Left colon (tissue), 2 donors: ENCODE measurements around the gene KCNK3. TPM values are rescaled to one million over a fixed set of nuclear protein-coding genes. Genes with fewer than 3 reads are reported as not detected.
A peak's percentile ranks its signal among the peaks of the same experiment; 100 is the strongest.

Experiments
- ATAC-seq: fragments of 200-7000 bp; cut with Tn5 transposase; one replicate; pipeline ENCODE4 v1.9.1; 2020; ENCODE audit warnings: mild to moderate bottlenecking, moderate library complexity
- DNase-seq, 2 donors: peaks; one replicate each; pipeline ENCODE4 v3.0.0-alpha.2; 2020
- intact Hi-C, 2 donors: fragments of 100-400 bp; cut with DNase I in 1 of 2; cut with micrococcal nuclease in 1 of 2; formaldehyde crosslinking; loops; one replicate each; pipeline versions ENCODE4 v1.11.2 to v1.14.0; 2022; cut with DNase I, micrococcal nuclease
- total RNA-seq, 2 donors: library from RNA; stranded (reverse); fragmentation: NEBNext Ultra II Directional; extraction: Animal tissue kit (Norgen Biotek cat#: 25700); gene quantifications; one replicate each; pipeline ENCODE4 v1.2.1, GENCODE V29; 2021
- donor health status: DM: no; HTN: no; CAD: no.
- donor health status: DM: yes; HTN: yes; CAD: no.

The KCNK3 gene
- total RNA-seq, 2 donors from 2014 or later = 0.79 to 1.5 TPM

DNA sequence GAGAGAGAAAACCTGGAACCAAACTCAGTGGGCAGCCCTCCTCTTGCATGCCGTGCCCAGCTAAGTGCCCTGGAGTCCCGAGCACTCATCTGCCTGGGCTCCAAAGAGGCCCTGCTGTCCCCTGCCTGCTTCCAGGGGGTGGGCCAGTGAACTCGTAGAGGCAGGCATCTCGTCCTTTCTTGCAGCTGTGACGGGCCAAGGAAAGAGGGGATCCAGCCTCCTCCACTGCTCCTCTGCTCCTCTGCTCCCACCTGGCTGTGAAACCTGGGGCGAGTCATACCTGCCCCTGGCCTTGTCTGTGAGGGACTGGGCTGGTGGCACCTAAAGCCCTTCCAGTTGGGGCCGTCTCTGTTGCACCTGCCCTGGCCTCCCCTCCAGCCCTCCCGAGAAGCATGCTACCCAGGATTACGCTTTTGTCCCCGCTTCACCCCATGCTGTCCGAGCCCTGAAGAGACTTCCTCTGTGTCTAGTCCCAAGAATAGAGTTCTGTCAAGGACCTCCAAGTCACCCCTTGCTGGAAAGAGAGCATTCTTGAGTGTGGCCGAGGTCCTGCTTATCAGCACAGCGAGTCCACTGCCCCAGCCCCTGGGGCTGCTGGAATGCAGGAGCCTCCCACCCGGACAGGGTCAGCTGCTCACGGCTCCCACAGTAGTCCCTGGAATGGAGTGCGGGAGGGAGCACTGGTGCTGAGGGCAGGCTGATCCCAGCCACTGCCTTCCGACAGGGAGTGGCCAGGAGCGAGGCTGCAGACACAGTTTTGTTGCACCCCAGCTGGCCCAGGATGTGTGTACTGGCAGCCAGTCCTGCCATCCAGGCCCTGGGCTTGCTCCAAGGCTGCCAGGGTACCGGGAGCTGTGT, 14.3 kb downstream of the KCNK3 start:
- no peak for DNase-seq
- intact Hi-C loops = no loop called here
- ATAC-seq = no peak

- DNase-seq = no peak
- ATAC-seq = no peak
- intact Hi-C loops = no loop called here
Observed at GRCh38 chr2:26707747-26708146, 15.2 kb downstream of the KCNK3 start.

DNA sequence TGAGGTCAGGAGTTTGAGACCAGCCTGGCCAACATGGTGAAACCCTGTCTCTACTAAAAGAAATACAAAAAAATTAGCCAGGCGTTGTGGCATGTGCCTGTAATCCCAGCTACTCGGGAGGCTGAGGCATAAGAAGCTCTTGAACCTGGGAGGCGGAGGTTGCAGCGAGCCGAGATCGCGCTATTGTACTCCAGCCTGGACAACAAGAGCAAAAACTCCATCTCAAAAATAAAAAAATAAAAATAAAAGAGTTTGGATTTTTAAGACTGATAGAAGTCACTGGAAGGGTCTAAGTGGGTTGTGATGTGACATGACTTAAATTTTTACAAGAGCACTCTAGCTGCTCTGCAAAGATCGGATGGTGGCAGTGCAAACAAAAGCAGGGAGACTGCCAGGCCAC, 15.9 kb downstream of the KCNK3 start:
- no peak for DNase-seq
- intact Hi-C loops = no loop called here
- ATAC-seq = no peak

GRCh38 chr2:26709323-26710110, 17.0 kb downstream of the KCNK3 start:
- intact Hi-C loops = no loop called here
- DNase-seq = no peak
- ATAC-seq = no peak

GRCh38 chr2:26710145-26710544, 17.6 kb downstream of the KCNK3 start:
- no peak for ATAC-seq
- DNase-seq = no peak
- intact Hi-C loops = no loop called here

GRCh38 chr2:26710743-26711456, 18.4 kb downstream of the KCNK3 start:
- ATAC-seq (no peak), DNase-seq (no peak)
- intact Hi-C loops = no loop called here

DNA sequence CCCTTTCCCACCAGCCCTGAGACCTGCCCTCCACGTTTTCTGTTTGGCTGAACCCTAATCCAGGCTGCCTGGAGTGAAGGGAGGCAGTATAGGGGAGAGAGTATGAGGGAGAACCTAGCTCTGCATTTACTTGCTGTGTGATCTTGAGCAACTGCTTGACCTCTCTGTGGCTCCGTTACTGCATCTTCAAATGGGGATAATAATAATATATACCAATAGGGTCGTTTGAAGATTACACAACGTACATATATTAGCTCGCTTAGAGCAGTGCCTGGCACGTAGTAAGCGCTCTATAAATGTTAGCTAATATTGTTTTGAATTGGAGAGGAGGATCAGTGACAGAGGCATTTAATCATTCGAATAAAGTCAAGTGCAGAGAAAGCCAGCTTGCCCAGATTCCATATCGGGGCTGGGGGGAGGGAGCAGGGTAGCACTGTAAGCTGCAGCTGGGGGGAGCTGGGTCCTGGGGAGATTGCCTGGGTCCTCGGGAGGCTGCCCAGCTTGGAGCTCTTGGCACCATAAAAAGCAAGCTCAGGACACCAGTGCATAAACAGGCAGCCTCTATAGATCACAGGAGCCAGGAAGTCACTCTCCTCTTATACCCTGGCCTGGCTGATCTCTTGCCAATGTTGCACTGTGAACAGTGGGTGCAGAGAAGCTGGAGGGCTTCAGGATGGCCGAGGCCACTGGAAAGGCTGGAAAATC, 19.1 kb downstream of the KCNK3 start:
- intact Hi-C loops = no loop called here
- peak; percentile 13 for ATAC-seq
- peak in 1 of 2 donors; percentile 71 for DNase-seq

DNA sequence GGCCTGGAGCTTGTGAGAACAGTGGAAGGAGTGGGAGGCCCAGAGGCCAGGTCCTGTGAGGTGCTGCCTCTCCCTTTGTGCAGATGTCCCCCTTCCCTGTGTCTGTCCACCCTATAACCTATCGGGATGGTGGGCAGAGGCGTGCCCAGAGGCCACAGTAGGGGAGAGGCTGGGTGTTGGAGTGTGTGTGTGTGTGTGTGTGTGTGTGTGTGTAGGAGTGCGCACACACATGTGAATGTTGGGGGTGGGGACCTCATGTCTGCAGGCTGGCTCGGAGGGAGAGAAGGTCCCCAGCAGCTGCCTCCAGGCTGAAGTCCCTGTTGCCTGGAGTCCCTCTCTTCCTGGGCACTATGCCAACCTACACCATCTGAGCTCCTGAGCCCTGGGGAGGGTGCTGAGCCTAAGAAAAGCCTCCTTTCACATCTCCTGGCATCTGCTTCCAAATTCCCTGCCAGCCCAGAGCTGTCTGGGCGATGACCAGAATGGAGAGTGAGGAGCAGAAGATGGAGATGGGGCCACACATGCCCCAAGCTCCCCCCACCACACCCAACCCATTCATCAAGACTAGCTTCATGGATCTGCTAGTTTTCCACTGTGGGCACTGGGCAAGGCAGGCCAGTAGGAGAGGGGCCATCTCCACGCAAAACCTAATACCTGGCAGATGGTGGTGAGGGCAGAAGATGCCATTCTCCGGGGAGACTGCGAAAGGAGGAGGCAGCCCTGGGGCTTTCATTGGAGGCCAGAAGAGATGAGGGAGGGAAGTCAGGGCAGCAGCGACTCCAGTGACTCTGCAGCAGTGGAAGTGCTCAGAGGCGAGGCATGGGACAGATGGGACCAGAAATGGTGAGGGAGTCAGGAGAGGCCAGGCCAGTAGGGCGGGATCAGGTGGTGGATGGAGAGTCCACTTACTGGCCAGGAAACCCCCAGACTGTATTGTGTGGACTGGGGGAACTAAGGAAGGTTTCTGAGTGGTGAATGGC, 20.3 kb downstream of the KCNK3 start:
- no peak for ATAC-seq
- intact Hi-C loops = no loop called here
- peak in 1 of 2 donors; percentile 38 for DNase-seq

DNA sequence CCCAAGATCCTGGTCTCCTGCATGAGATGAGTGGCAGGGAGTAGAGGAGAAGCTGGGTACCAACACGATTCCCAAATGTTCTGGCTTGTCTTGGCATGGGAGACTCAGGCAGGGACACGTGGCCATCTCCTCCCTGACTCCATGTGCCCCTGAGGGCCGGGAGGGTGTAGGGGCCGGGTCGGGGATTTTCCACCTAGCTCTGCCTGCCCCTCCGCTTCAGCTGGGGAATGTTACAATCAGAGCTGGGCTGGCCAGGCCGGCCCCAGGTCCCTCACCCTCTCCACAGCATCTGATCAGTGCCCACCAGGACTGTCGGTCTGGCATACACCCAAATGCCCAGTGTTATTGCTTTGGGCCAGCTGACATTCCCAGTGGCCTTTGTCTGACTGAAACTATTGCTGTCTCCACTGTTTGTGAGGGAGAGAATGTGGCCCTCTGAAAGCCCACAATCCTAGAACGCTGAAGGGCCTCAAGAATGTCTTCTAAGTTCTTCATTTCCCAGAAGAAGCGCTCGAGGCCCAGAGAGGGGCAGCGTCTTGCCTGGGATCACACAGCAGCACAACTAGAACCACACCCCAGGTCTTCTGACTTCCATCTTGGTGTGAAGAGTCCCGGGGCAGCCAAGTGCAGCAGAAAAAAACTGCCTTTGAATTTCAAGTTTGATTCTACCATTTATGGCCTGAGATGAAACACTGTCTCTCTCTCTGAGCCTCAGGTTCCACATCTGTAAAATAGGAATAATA, 23.2 kb downstream of the KCNK3 start:
- intact Hi-C loops = no loop called here
- no peak for DNase-seq

GRCh38 chr2:26716340-26716739, 23.8 kb downstream of the KCNK3 start:
- DNase-seq (no peak), ATAC-seq (no peak)
- intact Hi-C loops = no loop called here

More for the DNA sequence above, 23.2 kb downstream of the KCNK3 start:
- ATAC-seq = no peak

GRCh38 chr2:26716769-26717168, 24.2 kb downstream of the KCNK3 start:
- DNase-seq = no peak
- intact Hi-C loops = no loop called here
- no peak for ATAC-seq

DNA sequence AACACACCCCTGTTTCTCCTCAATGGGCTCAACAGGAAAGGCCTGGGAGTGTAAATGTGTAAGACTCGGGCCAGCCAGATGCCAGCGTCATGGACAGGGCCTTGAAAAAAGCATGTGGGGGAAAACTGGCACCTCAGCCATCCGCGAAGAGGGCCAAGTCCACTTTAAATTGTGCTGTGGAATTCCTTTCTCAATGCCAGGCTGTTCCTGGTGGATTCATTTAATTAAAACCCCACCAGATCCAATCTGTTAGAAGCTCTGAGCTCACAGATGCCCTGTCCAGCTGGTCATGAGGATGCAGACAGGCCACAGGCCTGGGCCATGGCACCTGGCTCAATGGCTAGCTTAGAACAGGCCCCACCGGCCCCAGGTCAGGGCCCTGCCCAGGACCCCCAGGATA, 24.8 kb downstream of the KCNK3 start:
- DNase-seq = no peak

GRCh38 chr2:26718949-26719686, 26.6 kb downstream of the KCNK3 start:
- ATAC-seq = no peak
- intact Hi-C loops = no loop called here
- no peak for DNase-seq

More for the DNA sequence above, 24.8 kb downstream of the KCNK3 start:
- intact Hi-C loops = no loop called here
- no peak for ATAC-seq

DNA sequence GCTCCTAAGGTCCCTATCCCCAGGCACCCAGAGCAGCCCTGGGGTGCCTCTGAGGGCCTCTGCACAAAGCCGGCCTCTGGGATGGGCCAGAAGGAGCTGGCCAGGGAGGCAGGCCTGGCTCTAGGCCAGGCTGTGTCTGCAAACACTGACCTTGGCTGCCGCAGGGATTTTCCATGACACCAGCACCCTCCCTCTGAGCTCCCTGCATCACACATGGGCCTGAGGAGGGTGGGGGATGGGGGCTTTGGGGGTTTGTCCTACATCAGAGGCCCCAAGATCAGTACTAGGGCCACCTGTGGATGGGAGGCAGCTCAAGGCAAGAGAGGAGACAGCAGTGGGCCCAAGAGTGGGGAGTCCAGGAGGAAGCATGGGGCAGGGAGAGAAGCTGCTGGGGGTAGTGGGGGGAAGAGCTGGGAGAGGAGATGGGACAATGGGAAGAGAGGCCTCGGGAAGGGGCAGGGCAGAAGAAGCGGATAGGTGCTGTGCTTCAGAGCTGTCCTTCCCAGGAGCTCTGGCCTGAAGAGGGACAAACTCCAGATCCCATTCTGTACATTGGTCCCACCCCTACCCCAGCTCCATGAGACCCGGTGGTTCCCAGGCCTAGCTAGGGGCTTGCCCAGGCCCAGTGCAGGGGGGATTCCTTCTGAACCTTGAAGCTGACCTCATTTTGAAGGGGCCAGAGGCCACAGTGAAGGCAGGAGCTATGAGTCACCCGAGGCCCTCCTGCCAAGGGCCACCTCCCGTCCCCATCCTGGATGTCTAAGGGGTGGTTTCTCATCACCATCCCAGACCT, 28.0 kb downstream of the KCNK3 start:
- intact Hi-C loops = no loop called here
- DNase-seq (peak; percentile 78 to 80), ATAC-seq (peak; percentile 61)

DNA sequence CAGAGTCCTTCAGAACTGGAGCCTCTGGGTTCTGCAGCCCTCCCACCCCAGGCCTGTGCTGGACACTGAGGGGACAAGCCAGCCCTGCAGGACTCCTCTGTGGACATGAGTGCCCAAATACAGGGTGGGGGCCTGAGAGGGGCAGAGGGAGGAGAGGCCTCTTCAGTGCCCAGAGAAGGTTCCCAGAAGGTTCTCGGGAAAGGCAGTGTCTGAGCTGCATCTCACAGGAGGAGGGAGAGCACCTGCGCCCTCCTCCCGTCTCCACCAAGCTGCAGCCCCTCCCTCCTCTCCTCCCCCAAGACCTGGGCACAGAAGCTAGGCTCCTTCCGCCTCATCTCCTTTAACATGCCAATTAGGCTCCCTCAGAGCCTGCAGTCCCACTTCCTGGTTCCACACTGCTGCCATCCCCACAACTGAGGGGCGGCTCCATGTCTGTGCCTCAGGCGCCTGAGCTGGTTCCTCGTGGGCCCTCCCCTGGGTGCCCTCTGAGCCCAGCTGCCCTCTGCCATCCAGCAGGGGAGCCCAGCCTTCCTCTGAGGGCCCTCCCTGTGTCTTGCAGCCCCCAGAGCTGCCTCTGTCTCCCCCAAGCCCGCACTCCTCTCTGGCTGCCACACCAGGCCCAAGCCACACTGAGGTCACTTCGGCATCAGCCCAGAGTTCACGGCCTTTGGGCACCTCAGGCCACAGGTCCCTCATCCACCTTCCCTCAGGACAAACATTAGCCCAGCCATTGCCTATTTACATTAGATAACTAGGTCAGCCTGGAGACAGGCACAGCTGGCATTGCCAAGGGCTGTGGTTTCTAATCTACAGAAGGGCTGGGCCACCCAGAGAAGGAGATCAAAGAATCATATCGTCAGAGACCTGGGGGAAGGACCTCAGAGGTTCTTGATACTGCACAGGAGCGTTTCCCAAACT, 28.9 kb downstream of the KCNK3 start:
- ATAC-seq (peak; percentile 79), DNase-seq (peak; percentile 39 to 55)
- intact Hi-C loops = no loop called here
